Heart left ventricle (tissue), 16 donors: Measurements from ENCODE around the gene TIMELESS. TPM values are rescaled to one million over a fixed set of nuclear protein-coding genes. Genes with fewer than 3 reads are reported as not detected.

Source experiments
- ATAC-seq, 4 donors: fragments of 200-7000 bp; cut with Tn5 transposase; one replicate each; pipeline ENCODE4 v1.9.1; 2020 to 2022; ENCODE audit warnings: moderate library complexity in 4 of 4, mild to moderate bottlenecking in 3 of 4, moderate number of reproducible peaks in 1 of 4
- DNase-seq, 5 donors: peaks; one replicate each; pipeline ENCODE4 v3.0.0-alpha.2; 2020
- H3K27ac ChIP-seq, 12 donors: fragments of 200-600 bp; sonication (generic) in 4 of 12; one replicate each; pipeline versions ENCODE4 v1.5.0 to v1.8.0; 2016 to 2022; ENCODE audit warnings: mild to moderate bottlenecking in 2 of 12
- H3K27me3 ChIP-seq, 9 donors: fragments of 200-600 bp; sonication (generic) in 2 of 9; one replicate each; pipeline versions ENCODE4 v1.5.1 to v1.8.0; 2016 to 2022; ENCODE audit warnings: mild to moderate bottlenecking in 3 of 9
- H3K36me3 ChIP-seq, 9 donors: fragments of 200-600 bp; sonication (generic) in 2 of 9; one replicate each; pipeline versions ENCODE4 v1.5.0 to v1.8.0; 2018 to 2022; ENCODE audit warnings: mild to moderate bottlenecking in 2 of 9
- H3K4me1 ChIP-seq, 12 donors: fragments of 200-600 bp; sonication (generic) in 4 of 12; one replicate each; pipeline versions ENCODE4 v1.5.0 to v1.8.0; 2016 to 2022; ENCODE audit warnings: mild to moderate bottlenecking in 3 of 12
- H3K4me3 ChIP-seq, 12 donors: fragments of 200-600 bp; sonication (generic) in 4 of 12; one replicate each; pipeline versions ENCODE4 v1.5.0 to v1.8.0; 2017 to 2022; ENCODE audit warnings: mild to moderate bottlenecking in 9 of 12, moderate library complexity in 4 of 12
- H3K9me3 ChIP-seq, 12 donors: fragments of 200-600 bp; sonication (generic) in 4 of 12; one replicate each; pipeline versions ENCODE4 v1.5.0 to v1.8.0; 2016 to 2022; ENCODE audit warnings: mild to moderate bottlenecking in 1 of 12
- CTCF ChIP-seq, 12 donors: fragments of 200-600 bp; sonication (generic) in 4 of 12; IDR thresholded peaks; one replicate each; pipeline versions ENCODE4 v1.5.0 to v1.8.0; 2018 to 2022; ENCODE audit warnings: antibody characterized with exemption in 12 of 12, mild to moderate bottlenecking in 5 of 12
- POLR2A ChIP-seq, 2 donors: fragments of 450-650 bp; IDR thresholded peaks; one replicate each; pipeline ENCODE4 v1.6.1; 2017; ENCODE audit warnings: antibody characterized with exemption in 2 of 2, mild to moderate bottlenecking in 2 of 2, moderate library complexity in 2 of 2
- WGBS, 4 donors: extraction: QIAGEN DNeasy Blood & Tissue Kit in 2 of 4; methylation state at CpG; one replicate each; pipeline versions ENCODE4 v1.1.5 to v1.1.7; 2013 to 2018; 5-methylcytosine and 5-hydroxymethylcytosine counted together
- intact Hi-C, 10 donors: fragments of 100-400 bp; cut with DNase I; formaldehyde crosslinking; loops; one replicate each; pipeline versions ENCODE4 v1.11.1 to v1.14.2; 2022
- polyA plus RNA-seq, 2 donors: library from polyadenylated mRNA; stranded (reverse); fragments of 200-250 nt; gene quantifications; one replicate each; pipeline ENCODE4 v1.2.3, GENCODE V29; 2013
- total RNA-seq, 9 donors: library from RNA; depleted of rRNA in 2 of 9; stranded (reverse); fragments of >200 nt in 2 of 9; fragmentation: NEBNext Ultra II Directional in 3 of 9; extraction: Animal tissue kit (Norgen Biotek cat#: 25700) in 3 of 9; gene quantifications; one replicate each; pipeline versions ENCODE4 v1.1.0 to v1.2.4, GENCODE V29; 2016 to 2023
- donor health status: ischemic (EF 13 %, LVEDD 7.1; RV severe dilation, severe dysfunction).
- donor health status: healthy with polysubstance abuse.
- donor health status: DM: no; HTN: yes; CAD: no.
- donor health status: DM: no; HTN: no; CAD: no.
- donor health status: ischemic (EF 25% LVEDD 6.9; RV normal size, moderate dysfunction).
- donor health status: ischemic (EF 25% LVEDD 5.7; RV mildly dilated, moderate dysfunction).
- donor health status: healthy.
- donor health status: DM: yes; HTN: yes; CAD: no.
- donor health status: ischemic (EF 35%, LVEDD 5.7; RV mildly dilated, moderate dysfunction).
- donor health status: nonischemic (EF 11% LVEDD 7.7; RV severe dilation, severe dysfunction).
- donor health status: DM: yes; HTN: yes; CAD: no.
- donor health status: PGD.
- donor health status: ischemic (EF 29% LVEDD 5.4; RV normal size, mild dysfunction).
- donor health status: nonischemic (EF 23%, LVEDD 6.1; RV moderate dilation, normal function).

The TIMELESS gene
- total and polyA plus RNA-seq, 11 donors = 1.1 to 7.3 (median 2.4) TPM

- ATAC-seq (no peak), DNase-seq (no peak)
- TF ChIP-seq CTCF (IDR thresholded peaks at IDR 0.05) (no peak), POLR2A (IDR thresholded peaks at IDR 0.05) (no peak)
- WGBS, 4 donors = 45 to 56% (median 51%) methylated on average over 7 of the region's 7 CpGs
- Histone ChIP-seq H3K27me3 (no peaks in the 10 kb centered on the region), H3K4me1 (no peaks in the 10 kb centered on the region), H3K27ac (no peak overlapping the region), H3K36me3 (no peaks in the 10 kb centered on the region), H3K4me3 (no peak overlapping the region), H3K9me3 (peaks cover 0 to 5% (median 0%) of the 10 kb centered on the region in 12 donors)
- intact Hi-C loops = no loop called here
Observed at GRCh38 chr12:56387152-56387736, 62.0 kb downstream of the TIMELESS start.

- 86 to 97% (median 92%) methylated on average over 1 of the region's 1 CpG for WGBS, 4 donors
- H3K4me3 ChIP-seq = no peak overlapping the region
- no peaks in the 10 kb centered on the region for H3K9me3 ChIP-seq
- no peaks in the 10 kb centered on the region for H3K36me3 ChIP-seq
- no peak for TF ChIP-seq CTCF (IDR thresholded peaks at IDR 0.05)
- no peak for TF ChIP-seq POLR2A (IDR thresholded peaks at IDR 0.05)
- intact Hi-C loops = no loop called here
- DNase-seq (no peak), ATAC-seq (no peak)
- H3K4me1 ChIP-seq = no peaks in the 10 kb centered on the region
- H3K27ac ChIP-seq = no peak overlapping the region
- no peaks in the 10 kb centered on the region for H3K27me3 ChIP-seq
Observed at GRCh38 chr12:56385873-56386272, 63.4 kb downstream of the TIMELESS start.

GRCh38 chr12:56382611-56383010, 66.6 kb downstream of the TIMELESS start:
- Histone ChIP-seq H3K27me3 (no peaks in the 10 kb centered on the region), H3K4me3 (no peak overlapping the region), H3K36me3 (no peaks in the 10 kb centered on the region), H3K27ac (no peak overlapping the region), H3K4me1 (no peaks in the 10 kb centered on the region), H3K9me3 (no peaks in the 10 kb centered on the region)
- DNase-seq = no peak
- 89 to 94% (median 93%) methylated on average over 16 of the region's 16 CpGs for WGBS, 4 donors
- ATAC-seq = no peak
- intact Hi-C loops = no loop called here
- no peak for TF ChIP-seq CTCF (IDR thresholded peaks at IDR 0.05)
- no peak for TF ChIP-seq POLR2A (IDR thresholded peaks at IDR 0.05)

GRCh38 chr12:56377989-56378316, 71.3 kb downstream of the TIMELESS start:
- intact Hi-C loops = no loop called here
- WGBS, 4 donors = 54 to 63% (median 57%) methylated on average over 1 of the region's 1 CpG
- no peaks in the 10 kb centered on the region for H3K27me3 ChIP-seq
- TF ChIP-seq POLR2A (IDR thresholded peaks at IDR 0.05) = no peak
- no peak for TF ChIP-seq CTCF (IDR thresholded peaks at IDR 0.05)
- no peak overlapping the region for H3K27ac ChIP-seq
- no peak overlapping the region for H3K4me3 ChIP-seq
- DNase-seq = no peak
- peaks cover 0 to 7% (median 0%) of the 10 kb centered on the region in 12 donors for H3K9me3 ChIP-seq
- H3K4me1 ChIP-seq = peaks cover 0 to 19% (median 0%) of the 10 kb centered on the region in 12 donors
- no peak for ATAC-seq
- no peaks in the 10 kb centered on the region for H3K36me3 ChIP-seq
